Lower leg skin (tissue), 3 donors: ENCODE data around the gene ZNF57.

ENCODE experiments used
- POLR2A ChIP-seq, 2 donors: fragments of 450-650 bp; IDR thresholded peaks; one replicate each; pipeline ENCODE4 v1.6.1; 2016 to 2017; ENCODE audit warnings: antibody characterized with exemption in 2 of 2, mild to moderate bottlenecking in 1 of 2, moderate library complexity in 1 of 2
- TF ChIP-seq, protein P1 (sequence below), 3 donors: fragments of 450-650 bp; IDR thresholded peaks; one replicate each; pipeline ENCODE4 v1.5.1; 2016; ENCODE audit warnings: antibody characterized with exemption in 3 of 3, mild to moderate bottlenecking in 3 of 3, moderate library complexity in 2 of 3

DNA sequence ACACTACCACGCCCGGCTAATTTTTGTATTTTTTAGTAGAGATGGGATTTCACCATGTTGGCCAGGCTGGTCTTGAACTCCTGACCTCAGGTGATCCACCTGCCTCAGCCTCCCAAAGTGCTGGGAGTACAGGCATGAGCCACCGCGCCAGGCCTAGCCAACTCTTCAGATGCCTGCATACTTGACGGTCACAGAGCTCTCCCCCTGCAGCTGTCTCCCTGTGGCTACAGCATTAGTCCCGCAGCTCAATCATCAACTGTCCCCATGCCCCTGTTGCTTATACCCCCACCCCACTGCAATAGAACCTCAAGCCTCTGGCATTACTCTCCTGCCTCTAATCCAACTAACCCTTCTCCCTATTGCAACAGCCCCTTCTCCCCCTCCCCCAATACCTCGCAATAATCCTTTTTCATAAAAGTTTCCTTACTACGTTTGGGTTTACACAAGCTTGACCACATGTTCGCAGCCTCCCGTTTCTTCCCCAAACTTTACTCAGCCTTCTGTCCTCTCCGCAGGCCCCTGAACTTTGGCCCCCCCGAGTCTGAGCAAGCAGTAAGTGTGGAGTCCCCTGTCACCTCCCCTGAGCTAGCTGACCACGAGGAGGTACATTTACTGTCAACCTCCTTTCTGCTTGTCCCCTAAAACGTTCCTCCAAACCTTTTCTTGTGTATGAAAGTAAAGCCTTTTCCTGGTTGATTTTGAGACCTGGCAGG is 42.4 kb downstream of the ZNF57 start:
- TF ChIP-seq, protein P1, sequence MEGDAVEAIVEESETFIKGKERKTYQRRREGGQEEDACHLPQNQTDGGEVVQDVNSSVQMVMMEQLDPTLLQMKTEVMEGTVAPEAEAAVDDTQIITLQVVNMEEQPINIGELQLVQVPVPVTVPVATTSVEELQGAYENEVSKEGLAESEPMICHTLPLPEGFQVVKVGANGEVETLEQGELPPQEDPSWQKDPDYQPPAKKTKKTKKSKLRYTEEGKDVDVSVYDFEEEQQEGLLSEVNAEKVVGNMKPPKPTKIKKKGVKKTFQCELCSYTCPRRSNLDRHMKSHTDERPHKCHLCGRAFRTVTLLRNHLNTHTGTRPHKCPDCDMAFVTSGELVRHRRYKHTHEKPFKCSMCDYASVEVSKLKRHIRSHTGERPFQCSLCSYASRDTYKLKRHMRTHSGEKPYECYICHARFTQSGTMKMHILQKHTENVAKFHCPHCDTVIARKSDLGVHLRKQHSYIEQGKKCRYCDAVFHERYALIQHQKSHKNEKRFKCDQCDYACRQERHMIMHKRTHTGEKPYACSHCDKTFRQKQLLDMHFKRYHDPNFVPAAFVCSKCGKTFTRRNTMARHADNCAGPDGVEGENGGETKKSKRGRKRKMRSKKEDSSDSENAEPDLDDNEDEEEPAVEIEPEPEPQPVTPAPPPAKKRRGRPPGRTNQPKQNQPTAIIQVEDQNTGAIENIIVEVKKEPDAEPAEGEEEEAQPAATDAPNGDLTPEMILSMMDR (IDR thresholded peaks at IDR 0.05): no peak
- TF ChIP-seq POLR2A (IDR thresholded peaks at IDR 0.05): no peak
